ENCODE results near the gene CLK4.

CLK4 gene

GRCh38 chr5:178637356-178638074, 10.7 kb upstream of the CLK4 start:
- no peak for DNase-seq (ENCODE audit: low spot score)

GRCh38 chr5:178632285-178632684, 5.4 kb upstream of the CLK4 start:
- no peak for DNase-seq (ENCODE audit: low spot score)

GRCh38 chr5:178630951-178631350, 4.1 kb upstream of the CLK4 start:
- DNase-seq (ENCODE audit: low spot score), result no peak

- DNase-seq (ENCODE audit: low spot score), result no peak
Measured at GRCh38 chr5:178630475-178630930, 3.7 kb upstream of the CLK4 start.

- DNase-seq (ENCODE audit: low spot score), result no peak
Measured at GRCh38 chr5:178627259-178627598, 379 bp upstream of the CLK4 start.

- DNase-seq (ENCODE audit: low spot score), result peak; percentile 24
Measured at GRCh38 chr5:178625679-178626483, 969 bp downstream of the CLK4 start.

- peak; percentile 38 for DNase-seq (ENCODE audit: low spot score)
Measured at GRCh38 chr5:178624631-178625546, 2.0 kb downstream of the CLK4 start.

- DNase-seq (ENCODE audit: low spot score), result no peak
Measured at GRCh38 chr5:178622679-178623247, 4.1 kb downstream of the CLK4 start.

- no peak for DNase-seq (ENCODE audit: low spot score)
Measured at GRCh38 chr5:178619390-178619789, 7.5 kb downstream of the CLK4 start.

GRCh38 chr5:178612299-178612698, 14.6 kb downstream of the CLK4 start:
- DNase-seq (ENCODE audit: low spot score), result no peak

GRCh38 chr5:178606269-178606668, 20.6 kb downstream of the CLK4 start:
- no peak for DNase-seq (ENCODE audit: low spot score)

- no peak for DNase-seq (ENCODE audit: low spot score)
Measured at GRCh38 chr5:178605788-178606187, 21.1 kb downstream of the CLK4 start.

GRCh38 chr5:178602752-178603151, 24.1 kb downstream of the CLK4 start:
- no peak for DNase-seq (ENCODE audit: low spot score)

GRCh38 chr5:178595750-178596149, 31.1 kb downstream of the CLK4 start:
- no peak for DNase-seq (ENCODE audit: low spot score)

- DNase-seq (ENCODE audit: low spot score), result no peak
Measured at GRCh38 chr5:178595150-178595549, 31.7 kb downstream of the CLK4 start.

- peak; percentile 59 for DNase-seq (ENCODE audit: low spot score)
Measured at GRCh38 chr5:178590924-178591423, 35.9 kb downstream of the CLK4 start.

- DNase-seq (ENCODE audit: low spot score), result peak; percentile 61
Measured at GRCh38 chr5:178590141-178590923, 36.5 kb downstream of the CLK4 start, which contains the start of gene COL23A1. COL23A1 (minus strand) TSS chr5:178590393.

- DNase-seq (ENCODE audit: low spot score), result peak; percentile 62
Measured at GRCh38 chr5:178589180-178590140, 37.4 kb downstream of the CLK4 start.

- DNase-seq (ENCODE audit: low spot score), result no peak
Measured at GRCh38 chr5:178588769-178589168, 38.1 kb downstream of the CLK4 start.

Data from AG08395 (cell line).